Measurements from ENCODE around the gene SETD1B.

GRCh38 chr12:121783766-121784165 lies 20.0 kb upstream of the SETD1B start:
- no peak for TF ChIP-seq CTCF (IDR thresholded peaks at IDR 0.05)
- no peak for TF ChIP-seq POLR2AphosphoS5 (IDR thresholded peaks at IDR 0.05)
